GM18519 (cell line): Measurements from ENCODE around the gene MAPT.

Experiments used
- ATAC-seq: cut with Tn5 transposase; IDR thresholded peaks from one replicate; pipeline ENCODE4 v1.9.1; 2021; ENCODE audit warnings: mild to moderate bottlenecking, moderate library complexity; ENCODE audit not compliant: unreplicated experiment, low FRiP score

Gene MAPT

DNA sequence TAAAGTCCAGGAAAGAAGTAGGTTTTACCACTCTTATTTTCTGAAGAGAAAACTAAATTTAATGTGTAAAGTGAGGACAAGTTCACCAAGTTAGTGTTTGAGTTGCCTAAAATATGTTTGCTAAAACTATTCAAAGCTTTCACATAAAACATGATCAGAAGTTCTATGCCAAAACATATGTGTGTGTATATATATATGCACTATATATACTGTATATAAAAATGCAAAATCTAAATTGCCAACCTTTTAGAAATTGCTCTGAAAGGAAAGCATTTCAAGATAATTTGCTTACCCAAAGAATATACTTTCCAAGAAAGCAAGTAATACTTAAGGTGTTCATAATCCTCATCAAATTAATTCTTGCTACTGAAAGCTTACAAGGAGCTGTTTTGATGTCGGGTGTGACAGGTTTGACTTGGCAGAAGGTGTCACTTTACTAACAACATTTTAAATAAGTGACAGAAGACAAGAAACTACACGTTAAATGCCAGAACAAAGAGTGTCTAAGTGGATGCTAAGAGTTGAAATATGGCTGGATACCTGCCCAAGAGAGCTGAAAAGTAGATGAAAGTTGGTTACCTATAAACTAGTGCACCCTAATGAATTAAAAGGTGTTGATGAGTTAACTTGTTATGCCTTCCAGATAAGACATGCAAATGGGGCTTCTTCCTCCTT, 72.4 kb downstream of the MAPT start:
- ATAC-seq, result no peak

DNA sequence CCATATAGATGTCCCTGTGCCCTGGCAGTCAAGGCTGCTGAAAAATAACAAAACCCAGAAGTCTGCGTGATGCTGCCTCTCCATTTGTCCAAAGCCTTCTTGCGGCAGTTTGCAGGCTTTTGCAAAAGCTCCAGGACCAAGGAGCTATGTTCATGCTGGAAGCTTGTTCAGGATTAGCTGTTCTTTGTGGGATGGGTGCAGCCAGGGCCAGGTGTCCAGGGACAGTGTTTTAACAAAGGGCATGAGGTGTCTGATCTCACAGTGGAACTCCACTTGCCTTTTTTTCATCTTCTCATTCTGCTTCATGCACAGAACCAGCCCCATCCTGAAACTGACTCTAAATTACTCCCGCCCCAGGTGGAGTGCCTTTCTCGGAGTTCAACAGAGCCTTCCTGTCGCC, 73.0 kb downstream of the MAPT start:
- ATAC-seq, result no peak

DNA sequence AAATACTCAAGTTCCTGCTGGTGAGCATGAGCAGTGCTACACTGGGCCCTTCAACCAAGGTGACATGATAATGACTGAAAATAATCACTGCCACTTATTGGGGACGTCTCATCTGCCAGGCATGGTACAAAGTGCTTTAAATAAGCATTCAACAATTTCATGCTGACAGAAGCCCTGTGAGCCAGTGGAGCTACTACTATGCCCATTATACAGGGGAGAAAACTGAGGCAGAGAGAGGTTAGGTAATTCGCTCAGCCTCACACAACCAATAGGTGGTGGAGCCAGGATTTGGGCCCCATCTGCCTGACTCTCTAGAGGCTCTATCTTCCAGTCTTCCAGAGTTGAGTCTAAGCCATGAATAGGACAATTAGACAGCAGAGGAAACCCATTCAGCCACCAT, 74.4 kb downstream of the MAPT start:
- ATAC-seq, result no peak

DNA sequence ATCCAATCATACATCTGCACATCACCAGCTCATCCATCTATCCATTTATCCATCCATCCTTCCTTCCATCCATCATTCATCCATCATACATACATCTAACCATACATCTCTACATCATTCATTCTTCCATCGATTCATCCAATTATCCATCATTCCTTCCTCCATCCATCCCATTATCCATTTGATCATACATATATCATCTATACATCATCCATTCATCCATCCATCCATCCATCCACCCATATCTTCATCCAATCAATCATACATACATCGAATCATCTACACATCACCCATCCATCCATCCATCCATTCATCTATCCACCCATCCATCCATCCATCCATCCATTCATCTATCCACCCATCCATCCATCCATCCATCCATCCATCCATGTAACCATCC, 75.4 kb downstream of the MAPT start:
- ATAC-seq, result no peak

DNA sequence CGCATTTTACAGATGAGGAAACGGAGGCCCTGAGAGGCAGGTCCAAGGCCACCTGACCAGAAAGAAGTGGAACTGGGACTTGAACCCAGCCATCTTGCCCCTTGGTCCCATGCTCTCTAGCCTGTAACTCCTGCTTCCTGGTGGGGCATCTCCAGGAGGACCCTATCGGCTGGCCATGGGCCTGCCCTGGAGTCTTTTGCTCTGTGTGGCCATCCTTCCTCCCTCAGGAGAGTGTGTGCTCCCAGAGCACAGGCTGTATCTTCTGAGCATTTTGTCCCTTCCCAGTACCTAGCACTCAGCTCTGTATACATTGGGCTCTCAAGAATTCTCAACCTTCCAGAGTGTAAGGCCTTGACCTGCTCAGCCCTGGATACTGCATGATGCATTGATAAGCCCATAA, 76.3 kb downstream of the MAPT start:
- no peak for ATAC-seq

DNA sequence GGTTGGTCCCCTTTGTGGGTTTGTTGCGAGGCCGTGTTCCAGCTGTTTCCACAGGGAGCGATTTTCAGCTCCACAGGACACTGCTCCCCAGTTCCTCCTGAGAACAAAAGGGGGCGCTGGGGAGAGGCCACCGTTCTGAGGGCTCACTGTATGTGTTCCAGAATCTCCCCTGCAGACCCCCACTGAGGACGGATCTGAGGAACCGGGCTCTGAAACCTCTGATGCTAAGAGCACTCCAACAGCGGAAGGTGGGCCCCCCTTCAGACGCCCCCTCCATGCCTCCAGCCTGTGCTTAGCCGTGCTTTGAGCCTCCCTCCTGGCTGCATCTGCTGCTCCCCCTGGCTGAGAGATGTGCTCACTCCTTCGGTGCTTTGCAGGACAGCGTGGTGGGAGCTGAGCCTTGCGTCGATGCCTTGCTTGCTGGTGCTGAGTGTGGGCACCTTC, 77.4 kb downstream of the MAPT start:
- no peak for ATAC-seq

DNA sequence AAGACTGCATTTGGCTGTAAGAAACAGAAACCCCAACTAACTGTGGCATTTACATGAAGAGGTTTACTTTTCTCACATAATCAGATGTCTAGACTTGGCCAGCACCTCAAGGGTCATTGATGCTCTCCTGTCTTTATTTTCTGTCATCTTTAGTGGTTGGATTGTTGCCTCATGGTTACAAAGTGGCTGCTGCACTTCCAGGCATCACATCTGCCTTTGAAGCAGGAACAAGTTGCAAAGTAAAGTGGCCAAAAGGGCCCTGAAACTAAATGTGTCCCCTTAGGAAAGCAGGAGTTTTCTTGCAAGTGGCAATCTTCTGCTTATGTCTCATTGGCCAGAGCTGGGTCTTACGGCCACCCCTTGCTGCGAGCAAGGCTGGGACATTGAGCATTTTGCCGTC, 78.2 kb downstream of the MAPT start:
- no peak for ATAC-seq

DNA sequence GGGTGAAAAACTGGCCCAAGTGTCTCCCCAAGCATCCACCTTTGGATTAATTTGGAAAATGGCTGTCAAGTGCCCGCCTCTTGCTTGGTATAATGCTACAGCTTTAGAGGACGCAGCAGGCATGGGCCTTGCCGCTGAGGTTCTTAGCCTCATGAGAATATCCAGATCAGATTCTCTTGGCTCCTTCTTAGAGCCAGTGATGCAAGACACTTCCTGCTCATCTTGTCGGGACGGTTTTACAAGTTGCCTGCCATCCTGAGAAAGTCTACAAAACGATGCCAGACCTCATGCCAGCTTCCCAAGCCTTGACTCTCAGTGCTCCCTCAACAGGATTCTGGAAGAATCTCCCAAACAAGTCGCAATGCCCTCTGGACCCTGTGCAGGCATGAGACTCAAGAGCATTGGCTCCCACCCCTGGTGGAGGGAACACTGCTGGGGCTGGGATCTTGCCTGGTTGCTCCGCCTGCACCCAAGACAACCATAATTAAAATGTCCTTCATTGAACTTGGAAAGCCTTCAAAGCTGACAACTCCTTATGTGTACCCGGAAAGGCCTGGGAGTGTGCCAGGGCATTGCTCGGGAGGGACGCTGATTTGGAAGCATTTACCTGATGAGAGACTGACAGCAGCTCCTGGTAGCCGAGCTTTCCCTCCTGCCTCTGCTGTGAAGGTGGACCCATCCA, 78.9 kb downstream of the MAPT start:
- ATAC-seq, result no peak

DNA sequence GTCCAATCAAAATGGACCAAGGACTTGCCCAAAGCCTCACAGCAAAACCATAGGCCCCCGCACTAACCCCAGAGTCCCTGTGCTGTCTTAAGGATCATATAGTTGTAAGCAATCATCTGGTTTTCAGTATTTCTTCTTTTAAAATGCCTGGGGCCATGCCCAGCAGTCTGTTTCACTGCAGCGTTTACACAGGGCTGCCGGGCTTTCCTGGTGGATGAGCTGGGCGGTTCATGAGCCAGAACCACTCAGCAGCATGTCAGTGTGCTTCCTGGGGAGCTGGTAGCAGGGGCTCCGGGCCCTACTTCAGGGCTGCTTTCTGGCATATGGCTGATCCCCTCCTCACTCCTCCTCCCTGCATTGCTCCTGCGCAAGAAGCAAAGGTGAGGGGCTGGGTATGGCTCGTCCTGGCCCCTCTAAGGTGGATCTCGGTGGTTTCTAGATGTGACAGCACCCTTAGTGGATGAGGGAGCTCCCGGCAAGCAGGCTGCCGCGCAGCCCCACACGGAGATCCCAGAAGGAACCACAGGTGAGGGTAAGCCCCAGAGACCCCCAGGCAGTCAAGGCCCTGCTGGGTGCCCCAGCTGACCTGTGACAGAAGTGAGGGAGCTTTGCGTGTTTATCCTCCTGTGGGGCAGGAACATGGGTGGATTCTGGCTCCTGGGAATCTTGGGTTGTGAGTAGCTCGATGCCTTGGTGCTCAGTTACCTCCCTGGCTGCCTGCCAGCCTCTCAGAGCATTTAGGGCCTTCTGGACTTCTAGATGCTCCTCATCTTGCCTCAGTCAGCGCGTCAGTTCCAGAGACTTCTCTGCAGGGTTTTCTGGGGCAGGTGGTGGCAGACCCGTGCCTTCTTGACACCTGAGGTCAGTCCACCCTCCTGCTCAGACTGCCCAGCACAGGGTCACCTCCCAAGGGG, 79.8 kb downstream of the MAPT start:
- no peak for ATAC-seq

DNA sequence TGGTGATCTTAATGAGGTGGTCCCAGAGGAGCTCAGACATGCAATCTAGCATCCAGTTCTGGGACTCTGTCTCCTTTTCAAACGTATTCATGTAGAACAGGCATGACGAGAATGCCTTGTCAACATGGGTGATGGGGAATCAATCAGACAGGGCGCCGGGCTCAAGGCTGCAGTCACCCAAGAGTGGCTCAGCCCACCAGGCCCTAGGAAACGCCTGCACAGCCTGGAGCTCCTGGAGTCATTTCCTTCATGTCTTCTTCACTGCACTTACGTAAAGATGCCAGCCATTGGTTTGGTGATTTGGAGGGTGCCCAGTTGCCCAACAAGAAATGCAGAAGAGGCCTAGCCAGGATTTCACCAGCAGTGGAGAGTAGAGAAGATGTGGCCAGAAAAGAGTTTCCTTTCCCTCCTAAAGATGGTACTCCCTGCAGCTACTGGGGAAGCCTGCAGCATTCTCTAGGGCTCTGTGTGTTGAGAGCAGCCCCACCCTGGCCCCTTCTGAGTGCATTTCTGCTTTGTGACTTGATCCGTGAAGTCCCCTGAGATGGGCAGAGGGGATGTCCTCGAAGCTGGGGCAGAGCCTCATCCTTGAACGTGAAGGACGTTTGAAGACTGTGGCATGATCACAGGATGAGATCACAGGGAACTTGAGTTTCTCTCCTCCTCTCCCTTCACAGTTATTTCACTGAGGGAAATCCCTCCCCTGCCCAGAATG, 80.7 kb downstream of the MAPT start:
- no peak for ATAC-seq

DNA sequence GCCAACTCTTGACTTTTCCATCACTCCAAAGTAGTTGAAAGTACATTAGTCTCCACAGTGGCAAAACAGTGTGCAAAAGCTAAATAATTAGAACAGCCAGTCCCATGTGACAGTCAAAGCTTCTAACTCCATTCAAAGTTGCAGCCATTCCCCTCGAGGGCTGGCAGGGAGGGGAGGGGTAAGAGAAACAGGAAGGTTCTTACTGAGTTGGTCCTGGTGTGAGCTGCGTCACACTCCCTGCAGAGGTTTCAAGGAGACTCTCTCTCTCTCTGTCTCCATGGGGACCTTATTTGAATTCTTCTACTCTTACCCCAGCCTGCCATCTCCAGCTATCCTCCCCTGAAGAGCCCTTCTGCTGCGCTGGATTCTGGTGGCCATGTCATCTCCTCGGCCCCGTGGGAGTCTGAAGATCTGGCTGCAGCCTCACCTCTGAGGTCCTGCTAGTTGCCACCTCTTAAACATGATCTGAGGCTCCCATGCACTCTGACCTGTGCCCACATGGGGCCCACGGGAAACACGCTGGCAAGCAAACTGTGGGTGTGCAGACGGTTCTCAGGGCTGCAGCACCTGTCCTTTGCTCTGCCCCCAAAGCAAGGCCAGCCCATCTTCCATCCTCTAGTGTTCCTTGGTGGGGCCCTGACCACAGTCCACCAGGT, 81.4 kb downstream of the MAPT start:
- ATAC-seq, result no peak

DNA sequence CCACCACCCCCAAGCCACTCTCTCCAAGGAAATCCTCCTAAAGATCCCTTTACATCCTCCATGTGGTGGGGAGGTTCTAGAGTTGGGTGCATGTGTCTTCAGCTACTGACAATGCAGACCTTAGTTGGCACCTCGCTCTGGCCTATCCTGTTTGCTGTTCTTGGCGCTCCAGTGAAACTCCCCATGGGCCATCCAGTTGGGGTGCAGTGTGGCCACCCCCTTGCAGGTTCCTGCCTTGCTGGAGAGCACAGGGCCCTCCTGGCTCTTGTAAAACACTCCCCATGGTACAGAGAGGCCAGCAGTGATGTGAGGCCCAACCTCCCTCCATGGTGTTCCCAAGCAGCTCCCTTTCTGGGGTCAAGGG, 82.0 kb downstream of the MAPT start:
- no peak for ATAC-seq

DNA sequence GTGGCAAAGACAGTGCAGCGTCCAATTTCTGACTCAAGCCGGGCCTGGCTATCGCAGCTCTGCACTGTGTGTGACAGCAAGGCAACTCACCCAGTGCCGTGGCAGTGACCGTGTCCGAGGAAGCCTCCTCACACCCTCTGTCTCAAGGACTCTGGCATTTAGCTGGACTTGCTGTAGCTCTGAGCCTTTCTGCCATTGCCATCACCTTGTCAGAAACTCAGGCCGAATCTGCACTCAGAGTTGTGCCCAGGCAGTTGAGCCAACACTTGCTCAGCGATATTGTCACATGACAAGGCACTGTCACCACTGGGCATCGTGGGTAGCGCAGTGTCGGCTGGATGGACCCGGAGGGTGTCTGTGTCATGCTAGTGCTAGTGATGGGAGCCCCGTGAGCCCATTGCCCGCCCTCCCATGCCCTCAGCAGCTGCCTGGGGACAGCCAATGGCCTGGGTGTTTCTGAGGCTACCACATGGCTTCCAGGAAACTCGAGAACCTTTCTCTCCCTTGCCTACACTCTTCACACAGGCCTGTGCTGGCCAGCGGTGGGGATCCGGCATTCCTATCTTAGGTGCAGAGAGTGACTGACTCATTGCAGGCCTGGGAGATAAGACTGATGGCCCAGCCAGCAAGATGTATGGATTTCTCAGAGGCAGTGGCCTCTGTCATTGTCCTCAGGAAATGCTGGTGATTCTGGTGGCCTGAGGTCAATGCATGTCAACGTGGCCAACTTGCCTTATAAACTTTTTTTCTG, 82.6 kb downstream of the MAPT start:
- no peak for ATAC-seq

DNA sequence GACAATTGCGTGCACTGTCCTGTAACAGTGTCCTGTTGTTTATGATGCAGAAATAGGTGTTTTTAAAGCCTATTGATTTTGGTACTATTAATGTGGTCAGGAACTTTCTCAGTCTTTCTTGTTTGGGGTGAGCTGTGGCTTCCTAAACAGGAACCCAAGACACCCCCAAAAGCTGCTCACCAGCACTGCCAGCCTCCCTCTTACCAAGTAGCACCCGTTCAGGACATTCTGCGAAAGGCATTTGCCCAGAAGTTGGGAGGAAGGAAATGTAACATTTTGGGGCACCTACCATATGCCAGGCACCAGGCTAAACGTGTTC, 83.1 kb downstream of the MAPT start:
- ATAC-seq, result no peak

DNA sequence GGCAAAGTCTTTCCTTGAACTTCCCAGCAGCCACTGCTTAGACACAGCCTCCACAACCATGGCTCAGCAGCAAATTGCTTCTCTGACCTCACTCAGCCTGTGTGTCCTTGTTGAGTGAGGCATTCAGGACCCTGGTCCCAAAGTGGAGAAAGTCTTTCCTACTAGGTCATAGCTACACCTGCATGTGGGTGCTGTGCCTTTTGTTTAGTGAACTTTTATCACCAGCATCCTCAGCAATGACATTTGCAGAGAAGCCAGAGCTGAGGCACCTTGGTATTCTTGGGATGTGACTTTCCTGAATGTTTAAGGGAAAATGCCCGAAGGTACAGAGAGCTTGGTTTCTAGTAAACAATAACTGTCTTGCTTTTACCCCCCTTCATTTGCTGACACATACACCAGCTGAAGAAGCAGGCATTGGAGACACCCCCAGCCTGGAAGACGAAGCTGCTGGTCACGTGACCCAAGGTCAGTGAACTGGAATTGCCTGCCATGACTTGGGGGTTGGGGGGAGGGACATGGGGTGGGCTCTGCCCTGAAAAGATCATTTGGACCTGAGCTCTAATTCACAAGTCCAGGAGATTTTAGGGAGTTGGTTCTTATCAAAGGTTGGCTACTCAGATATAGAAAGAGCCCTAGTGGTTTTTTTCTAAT, 83.7 kb downstream of the MAPT start:
- ATAC-seq, result no peak

DNA sequence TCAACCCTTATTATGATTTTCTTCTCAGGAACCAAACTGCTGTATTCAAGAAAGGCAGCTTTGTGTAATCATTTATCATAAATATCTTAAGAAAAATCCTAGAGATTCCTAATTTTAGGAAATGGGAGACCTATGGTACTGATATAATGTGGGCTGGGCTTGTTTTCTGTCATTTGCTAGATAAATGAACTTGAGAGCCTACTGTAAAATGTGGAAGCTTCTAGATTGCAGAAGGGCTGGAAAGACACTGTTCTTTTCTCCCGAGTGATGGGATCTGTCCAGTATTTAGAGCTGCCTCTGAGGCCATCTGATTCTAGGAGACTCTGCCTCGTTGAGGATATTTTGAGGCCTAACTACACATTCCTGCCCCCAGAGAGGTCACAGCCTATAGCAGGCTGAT, 84.8 kb downstream of the MAPT start:
- no peak for ATAC-seq

DNA sequence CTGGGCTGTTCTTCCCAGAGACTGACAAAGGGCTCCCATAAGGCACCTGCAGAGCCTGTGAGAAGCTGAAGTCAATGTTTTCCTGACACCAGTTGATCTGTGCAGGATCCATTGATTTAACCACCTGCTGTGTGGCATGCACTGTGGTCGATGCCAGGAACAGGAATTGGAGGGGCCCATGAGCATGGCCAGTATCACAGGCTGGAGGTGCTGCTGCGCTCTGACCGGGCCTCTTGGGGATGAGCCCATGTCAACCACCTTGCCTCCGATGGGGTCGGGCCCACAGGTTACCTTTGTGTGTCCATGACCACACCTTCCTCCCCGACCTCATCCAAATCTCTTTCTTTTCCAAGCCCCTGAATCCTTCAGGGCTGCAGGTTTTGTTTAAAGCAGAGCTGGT, 86.5 kb downstream of the MAPT start:
- no peak for ATAC-seq

DNA sequence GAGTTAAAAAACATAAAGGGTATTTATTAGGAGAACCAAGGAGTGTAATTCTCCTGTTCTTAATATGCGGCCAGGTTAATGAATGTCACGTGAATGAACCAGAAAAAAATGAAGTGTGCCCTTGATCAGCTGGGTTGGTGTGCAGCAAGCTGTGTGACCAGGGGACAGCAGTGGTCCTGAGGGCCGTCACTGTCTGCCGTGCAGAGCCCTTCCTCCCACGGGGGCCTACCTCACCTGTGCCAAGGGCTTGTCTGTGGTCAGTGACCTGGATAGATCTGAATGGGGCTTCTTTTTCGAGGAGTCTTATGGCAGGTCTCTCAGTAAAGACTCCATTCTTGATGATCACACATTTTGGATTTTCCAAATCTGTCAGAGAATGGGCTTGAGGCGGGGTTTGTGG, 87.0 kb downstream of the MAPT start:
- ATAC-seq, result no peak
